Cardiac septum (tissue), 1 donor: Measurements from ENCODE around the gene FBXO48. TPM values are rescaled to one million over a fixed set of nuclear protein-coding genes. Genes with fewer than 3 reads are reported as not detected.
"Not testable (repeated sequence)": the region's sequence is repeated elsewhere in the genome, so short reads cannot be mapped to it uniquely, and the experiment has no call there.

ENCODE experiments used
- DNase-seq: peaks from one replicate; pipeline ENCODE4 v3.0.0-alpha.2; 2020; ENCODE audit warnings: low spot score
- intact Hi-C: fragments of 100-400 bp; cut with DNase I; formaldehyde crosslinking; loops from one replicate; pipeline ENCODE4 v1.14.0; 2022
- total RNA-seq: library from RNA; stranded (reverse); fragmentation: NEBNext Ultra II Directional; extraction: Animal tissue kit (Norgen Biotek cat#: 25700); gene quantifications from one replicate; pipeline ENCODE4 v1.2.1, GENCODE V29; 2021
- donor health status: DM: no; HTN: no; CAD: no.

FBXO48 gene
- total RNA-seq, 1 donor from 2014 or later = 0.92 TPM

DNA sequence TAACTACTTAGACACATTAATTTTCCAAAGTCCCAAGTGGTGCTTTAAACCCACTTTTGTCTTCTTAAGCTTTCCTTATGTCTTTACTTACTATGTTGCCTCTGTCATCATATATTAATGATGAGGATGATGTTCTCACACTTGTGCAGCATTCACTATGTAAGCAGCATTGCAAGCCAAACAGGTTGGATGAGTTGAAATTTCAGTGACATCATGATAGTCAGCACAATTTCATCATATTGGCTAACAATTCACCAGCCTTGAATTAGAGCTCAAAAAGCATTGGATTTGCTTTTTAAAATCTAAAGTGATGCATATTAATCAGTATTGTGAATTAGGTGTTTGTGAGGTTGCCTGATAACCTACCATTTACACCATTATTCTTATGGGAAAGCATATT, 8.0 kb upstream of the FBXO48 start:
- intact Hi-C loops = no loop called here
- no peak for DNase-seq

GRCh38 chr2:68472796-68473414, 5.8 kb upstream of the FBXO48 start:
- intact Hi-C loops = no loop called here
- no peak for DNase-seq

DNA sequence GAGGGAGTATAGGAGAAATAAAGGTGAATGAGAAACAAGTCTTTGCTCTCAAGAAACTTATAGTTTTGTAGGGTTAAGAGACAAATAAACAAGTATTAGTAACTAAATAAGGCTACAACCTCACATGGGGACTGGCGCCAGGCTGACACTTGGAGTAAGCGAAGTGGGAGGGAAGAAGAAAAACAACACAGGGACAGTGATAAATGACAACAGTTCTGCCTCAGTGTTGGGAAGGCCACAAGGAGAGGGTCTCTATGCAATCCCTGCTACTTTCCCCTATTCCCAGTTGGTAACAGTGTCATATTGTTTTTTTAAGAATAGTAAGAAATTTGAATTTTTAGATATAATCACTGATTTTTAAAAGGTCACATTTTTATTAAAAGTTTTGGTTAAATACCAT, 4.3 kb upstream of the FBXO48 start:
- intact Hi-C loops = no loop called here
- DNase-seq = no peak

DNA sequence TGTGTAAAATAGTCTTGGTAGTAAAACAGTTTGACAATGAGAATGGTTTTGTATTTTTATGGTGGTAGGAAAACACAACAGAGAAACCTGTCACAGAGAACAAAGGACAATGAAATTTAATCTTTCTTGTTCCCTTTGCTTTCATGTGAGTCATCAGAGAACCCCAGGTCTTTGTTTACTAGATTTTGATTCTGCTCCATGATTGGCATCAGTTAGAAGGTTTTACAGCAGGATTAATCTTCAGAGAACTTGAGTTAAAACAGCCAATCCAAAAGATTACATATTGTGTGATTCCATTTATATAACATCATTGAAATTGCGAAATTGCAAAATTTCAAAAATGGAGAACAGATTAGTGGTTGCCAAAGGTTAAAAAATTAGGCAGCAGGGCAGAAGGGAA, 2.8 kb upstream of the FBXO48 start:
- intact Hi-C loops = loop anchor here (10.0 kb wide), 4 partner anchors 125 to 365 kb away; no protein-coding TSS in a partner anchor
- DNase-seq = no peak

GRCh38 chr2:68468801-68469200, 1.7 kb upstream of the FBXO48 start:
- intact Hi-C loops = loop anchor here (10.0 kb wide), 4 partner anchors 126 to 366 kb away; no protein-coding TSS in a partner anchor
- no peak for DNase-seq

- intact Hi-C loops = loop anchor here (10.0 kb wide), 4 partner anchors 128 to 368 kb away; no protein-coding TSS in a partner anchor
- DNase-seq = no peak
Observed at GRCh38 chr2:68466778-68467076, 367 bp downstream of the FBXO48 start.

GRCh38 chr2:68466361-68466777, 725 bp downstream of the FBXO48 start:
- intact Hi-C loops = loop anchor here (10.0 kb wide), 4 partner anchors 128 to 368 kb away; no protein-coding TSS in a partner anchor
- no peak for DNase-seq

DNA sequence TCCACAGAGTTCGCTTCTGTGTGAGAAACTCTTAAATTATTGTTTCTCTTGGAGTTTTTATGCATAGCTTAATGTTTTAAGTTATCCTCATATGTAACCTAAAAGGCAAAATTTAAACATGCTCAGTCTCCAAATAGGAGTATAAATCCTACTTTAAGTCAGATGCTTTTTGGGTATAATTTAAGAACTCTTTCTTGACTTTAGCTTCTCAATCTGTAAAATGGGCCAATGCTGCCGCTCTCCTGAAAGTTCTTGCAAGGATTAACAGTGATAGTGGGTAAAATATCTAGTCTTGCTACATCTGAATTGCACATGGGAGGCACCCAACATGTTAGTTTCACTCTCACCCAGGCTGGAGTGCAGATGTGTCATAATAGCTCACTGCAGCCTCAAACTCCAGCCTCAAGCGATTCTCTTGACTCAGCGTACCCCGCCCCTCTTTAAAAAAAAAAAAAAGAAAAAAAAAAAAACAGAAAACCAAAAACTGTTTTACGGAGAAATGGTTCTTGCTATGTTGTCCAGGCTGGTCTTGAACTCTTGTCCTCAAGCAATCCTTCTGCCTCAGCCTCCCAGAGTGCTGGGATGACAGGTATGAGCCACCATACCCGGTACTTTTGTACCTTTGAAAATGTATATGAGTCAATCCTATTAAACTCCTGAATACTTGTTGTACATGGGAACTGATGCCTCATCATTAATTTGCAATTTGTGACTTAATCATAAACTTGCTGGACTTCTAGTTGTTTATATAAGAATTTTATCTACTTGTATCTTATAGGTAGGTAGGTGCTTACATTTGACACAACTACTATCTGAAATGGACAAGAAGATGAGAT, 1.8 kb downstream of the FBXO48 start:
- no peak for DNase-seq
- intact Hi-C loops = loop anchor here (10.0 kb wide), 4 partner anchors 130 to 370 kb away; no protein-coding TSS in a partner anchor

DNA sequence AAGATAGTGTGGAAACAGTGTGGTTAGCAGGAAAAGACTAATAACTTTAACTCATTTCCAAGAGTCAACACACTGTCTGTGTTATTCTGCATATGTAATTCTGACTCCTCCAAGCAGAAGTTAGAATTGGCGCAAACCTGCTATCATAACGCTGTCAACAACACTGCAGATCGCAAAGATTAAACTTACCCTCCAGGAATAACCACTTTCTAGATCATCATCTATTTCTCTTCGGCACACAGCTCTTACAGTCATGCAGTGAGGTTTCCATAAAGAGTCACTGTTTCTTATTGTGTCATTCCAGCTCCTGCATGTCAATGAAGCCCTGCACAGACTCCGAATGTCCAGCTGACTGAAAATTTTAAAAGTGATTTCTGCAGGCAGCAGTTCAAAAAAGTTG, 2.4 kb downstream of the FBXO48 start:
- DNase-seq = no peak
- intact Hi-C loops = loop anchor here (5.0 to 10.0 kb wide), 5 partner anchors 130 to 458 kb away; no protein-coding TSS in a partner anchor

- intact Hi-C loops = loop anchor here (5.0 to 10.0 kb wide), 5 partner anchors 131 to 459 kb away; no protein-coding TSS in a partner anchor
- no peak for DNase-seq
Observed at GRCh38 chr2:68463287-68463877, 3.7 kb downstream of the FBXO48 start.

- intact Hi-C loops = no loop called here
- DNase-seq = no peak
Observed at GRCh38 chr2:68458981-68459380, 8.1 kb downstream of the FBXO48 start.

- DNase-seq = no peak
- intact Hi-C loops = no loop called here
Observed at GRCh38 chr2:68456198-68456597, 10.9 kb downstream of the FBXO48 start.

DNA sequence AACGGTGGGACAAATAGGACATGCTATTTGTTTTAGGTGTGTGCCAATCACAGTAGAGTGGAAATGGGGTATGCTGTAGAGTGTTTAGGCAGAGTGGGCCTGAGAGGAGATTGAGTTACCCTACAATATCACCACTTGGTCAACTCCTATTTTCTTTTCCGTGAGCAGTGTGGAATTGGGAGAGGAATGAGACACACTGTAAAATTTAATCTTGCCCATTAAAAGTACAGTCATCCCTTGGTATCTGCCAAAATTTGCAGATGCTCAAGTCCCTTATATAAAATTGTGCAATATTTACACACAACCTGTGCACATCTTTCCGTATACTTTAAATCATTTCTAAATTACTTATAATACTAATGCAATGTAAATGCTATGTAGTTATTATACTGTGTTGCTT, 12.4 kb downstream of the FBXO48 start:
- DNase-seq = no peak
- intact Hi-C loops = no loop called here

- intact Hi-C loops = no loop called here
- no peak for DNase-seq
Observed at GRCh38 chr2:68453761-68454360, 13.2 kb downstream of the FBXO48 start.

DNA sequence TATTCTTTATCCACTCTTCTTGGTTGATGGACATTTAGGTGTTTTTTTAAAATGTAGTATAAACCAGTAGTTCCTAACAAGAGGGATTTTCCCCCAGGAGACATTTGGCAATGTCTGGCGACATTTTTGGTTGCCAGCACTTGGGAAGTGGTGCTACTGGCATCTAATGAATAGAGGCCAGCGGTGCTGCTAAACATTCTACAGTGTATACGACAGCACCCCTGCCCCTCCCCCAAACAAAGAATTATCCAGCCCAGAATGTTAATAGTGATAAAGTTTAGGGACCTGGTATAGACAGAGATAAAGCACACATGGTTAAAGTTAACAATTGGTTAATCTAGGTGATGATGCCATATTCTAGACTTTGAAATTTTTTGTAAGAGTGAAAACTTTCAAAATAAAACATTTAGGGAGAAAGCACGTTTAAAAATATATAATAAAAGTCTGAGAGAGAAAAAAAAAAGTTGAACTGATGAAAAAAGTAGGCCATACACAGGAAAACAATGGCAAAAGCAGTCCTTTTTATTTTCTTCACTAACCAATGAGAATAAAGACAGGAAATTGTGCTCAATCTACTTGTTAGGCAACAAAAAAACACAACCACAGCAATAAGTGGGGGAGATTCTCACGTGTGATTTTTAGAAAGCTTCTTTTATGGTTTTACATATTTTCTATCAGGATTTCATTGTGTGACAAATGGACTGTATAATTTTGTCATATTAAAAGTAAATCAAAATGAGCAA, 14.8 kb downstream of the FBXO48 start:
- DNase-seq = no peak
- intact Hi-C loops = no loop called here

- intact Hi-C loops = loop anchor here (10.0 kb wide), 2 partner anchors 164 to 254 kb away; no protein-coding TSS in a partner anchor
- DNase-seq = no peak
Observed at GRCh38 chr2:68448671-68449653, 18.1 kb downstream of the FBXO48 start.

- DNase-seq = no peak
- intact Hi-C loops = loop anchor here (10.0 kb wide), 2 partner anchors 162 to 252 kb away; no protein-coding TSS in a partner anchor
Observed at GRCh38 chr2:68447118-68447517, 20.0 kb downstream of the FBXO48 start.

- DNase-seq = not testable (repeated sequence)
- intact Hi-C loops = loop anchor here (10.0 kb wide), 2 partner anchors 162 to 252 kb away; no protein-coding TSS in a partner anchor
Observed at GRCh38 chr2:68446425-68446824, 20.7 kb downstream of the FBXO48 start.
